Measurements from ENCODE around the gene RGS6. TPM values are rescaled to one million over a fixed set of nuclear protein-coding genes. Genes with fewer than 3 reads are reported as not detected.

The RGS6 gene
- total RNA-seq, 1 donor from 2014 or later = 0.34 TPM

DNA sequence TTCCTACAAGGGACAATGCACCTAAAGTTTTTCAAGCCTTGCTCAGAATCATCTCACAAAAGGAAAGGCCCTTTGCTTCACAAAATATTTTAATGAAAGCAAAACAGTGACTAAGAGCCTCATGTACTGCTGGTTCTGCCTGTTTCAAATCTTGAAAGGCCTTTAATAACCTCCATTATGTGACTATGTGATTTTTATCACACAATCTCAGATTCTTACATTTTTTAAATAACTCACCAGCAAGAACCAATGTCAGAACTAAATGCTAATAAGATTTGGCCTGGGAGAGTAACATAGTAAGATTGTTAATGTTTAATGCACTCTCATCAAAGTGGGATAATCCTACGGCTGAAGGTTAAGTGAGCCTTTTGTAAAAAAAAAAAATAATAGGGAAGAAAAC lies 378.9 kb downstream of the RGS6 start:
- Mint-ChIP-seq H3K4me1 (ENCODE audit: low read depth, unreplicated experiment) (peaks cover 7% of the 10 kb centered on the region), H3K27me3 (ENCODE audit: low read depth, unreplicated experiment) (peaks cover 3% of the 10 kb centered on the region), H3K36me3 (ENCODE audit: low read depth, unreplicated experiment) (no peaks in the 10 kb centered on the region), H3K27ac (ENCODE audit: unreplicated experiment) (no peak overlapping the region), H3K4me3 (ENCODE audit: unreplicated experiment) (no peak overlapping the region), H3K9me3 (ENCODE audit: unreplicated experiment) (peaks cover 2% of the 10 kb centered on the region)
- no peaks in the 10 kb centered on the region for H3K9me3 ChIP-seq (ENCODE audit: insufficient read depth, low read depth, low read length)
- TF ChIP-seq EZH2 (IDR thresholded peaks at IDR 0.05; ENCODE audit: insufficient read depth, low read length) = no peak
- no peaks in the 10 kb centered on the region for H4K20me1 ChIP-seq (ENCODE audit: insufficient read depth, low read length)
- DNase-seq (ENCODE audit: low read depth) (no peak), FAIRE-seq (no peak)
- H3K4me2 ChIP-seq (ENCODE audit: low read length) = no peak overlapping the region
- H2AFZ ChIP-seq (ENCODE audit: low read depth, low read length) = no peak overlapping the region
- H3K36me3 ChIP-seq (ENCODE audit: insufficient read depth, low read length) = no peaks in the 10 kb centered on the region
- no peak overlapping the region for H3K9ac ChIP-seq (ENCODE audit: low read length)
- no peaks in the 10 kb centered on the region for H3K79me2 ChIP-seq (ENCODE audit: insufficient read depth, low read length)
- H3K27ac ChIP-seq (ENCODE audit: low read depth, low read length) = no peak overlapping the region
- H3K4me3 ChIP-seq (ENCODE audit: insufficient read depth, low read depth, low read length) = no peak overlapping the region
- H3K4me1 ChIP-seq (ENCODE audit: insufficient read depth, low read length) = no peaks in the 10 kb centered on the region
- H3K27me3 ChIP-seq (ENCODE audit: insufficient read depth, low read length) = no peaks in the 10 kb centered on the region

DNA sequence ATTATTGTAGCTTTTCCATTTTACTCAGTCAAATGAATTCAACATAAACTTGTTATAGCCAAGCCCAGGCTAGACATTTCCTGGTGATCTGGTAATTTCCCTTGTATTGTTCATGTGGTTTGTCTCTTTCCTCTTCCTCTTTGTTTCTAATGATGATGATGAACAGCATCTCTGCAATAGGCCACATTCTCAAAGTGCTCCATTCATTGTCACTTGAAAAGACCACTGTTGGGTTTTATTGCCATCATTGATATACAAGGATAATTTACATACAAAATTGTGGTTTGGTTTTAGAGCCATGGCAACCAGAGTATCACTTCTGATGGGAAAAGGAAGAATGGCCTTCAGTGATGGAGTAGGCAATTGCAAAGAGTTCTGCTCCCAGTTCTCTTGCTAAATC lies 379.3 kb downstream of the RGS6 start:
- Histone ChIP-seq H3K79me2 (ENCODE audit: insufficient read depth, low read length) (no peaks in the 10 kb centered on the region), H3K27ac (ENCODE audit: low read depth, low read length) (no peak overlapping the region), H3K4me1 (ENCODE audit: insufficient read depth, low read length) (no peaks in the 10 kb centered on the region), H4K20me1 (ENCODE audit: insufficient read depth, low read length) (no peaks in the 10 kb centered on the region), H3K27me3 (ENCODE audit: insufficient read depth, low read length) (no peaks in the 10 kb centered on the region), H3K36me3 (ENCODE audit: insufficient read depth, low read length) (no peaks in the 10 kb centered on the region), H3K9ac (ENCODE audit: low read length) (no peak overlapping the region), H3K9me3 (ENCODE audit: insufficient read depth, low read depth, low read length) (no peaks in the 10 kb centered on the region), H3K4me3 (ENCODE audit: insufficient read depth, low read depth, low read length) (no peak overlapping the region), H3K4me2 (ENCODE audit: low read length) (no peak overlapping the region), H2AFZ (ENCODE audit: low read depth, low read length) (no peak overlapping the region)
- Mint-ChIP-seq H3K4me1 (ENCODE audit: low read depth, unreplicated experiment) (peaks cover 7% of the 10 kb centered on the region), H3K27ac (ENCODE audit: unreplicated experiment) (no peak overlapping the region), H3K27me3 (ENCODE audit: low read depth, unreplicated experiment) (peaks cover 3% of the 10 kb centered on the region), H3K36me3 (ENCODE audit: low read depth, unreplicated experiment) (no peaks in the 10 kb centered on the region), H3K4me3 (ENCODE audit: unreplicated experiment) (no peak overlapping the region), H3K9me3 (ENCODE audit: unreplicated experiment) (no peaks in the 10 kb centered on the region)
- no peak for FAIRE-seq
- DNase-seq (ENCODE audit: low read depth) = no peak
- no peak for TF ChIP-seq EZH2 (IDR thresholded peaks at IDR 0.05; ENCODE audit: insufficient read depth, low read length)
- TF ChIP-seq, protein P1, sequence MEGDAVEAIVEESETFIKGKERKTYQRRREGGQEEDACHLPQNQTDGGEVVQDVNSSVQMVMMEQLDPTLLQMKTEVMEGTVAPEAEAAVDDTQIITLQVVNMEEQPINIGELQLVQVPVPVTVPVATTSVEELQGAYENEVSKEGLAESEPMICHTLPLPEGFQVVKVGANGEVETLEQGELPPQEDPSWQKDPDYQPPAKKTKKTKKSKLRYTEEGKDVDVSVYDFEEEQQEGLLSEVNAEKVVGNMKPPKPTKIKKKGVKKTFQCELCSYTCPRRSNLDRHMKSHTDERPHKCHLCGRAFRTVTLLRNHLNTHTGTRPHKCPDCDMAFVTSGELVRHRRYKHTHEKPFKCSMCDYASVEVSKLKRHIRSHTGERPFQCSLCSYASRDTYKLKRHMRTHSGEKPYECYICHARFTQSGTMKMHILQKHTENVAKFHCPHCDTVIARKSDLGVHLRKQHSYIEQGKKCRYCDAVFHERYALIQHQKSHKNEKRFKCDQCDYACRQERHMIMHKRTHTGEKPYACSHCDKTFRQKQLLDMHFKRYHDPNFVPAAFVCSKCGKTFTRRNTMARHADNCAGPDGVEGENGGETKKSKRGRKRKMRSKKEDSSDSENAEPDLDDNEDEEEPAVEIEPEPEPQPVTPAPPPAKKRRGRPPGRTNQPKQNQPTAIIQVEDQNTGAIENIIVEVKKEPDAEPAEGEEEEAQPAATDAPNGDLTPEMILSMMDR (IDR thresholded peaks at IDR 0.05; ENCODE audit: insufficient read depth, low read depth, low read length) = no peak

DNA sequence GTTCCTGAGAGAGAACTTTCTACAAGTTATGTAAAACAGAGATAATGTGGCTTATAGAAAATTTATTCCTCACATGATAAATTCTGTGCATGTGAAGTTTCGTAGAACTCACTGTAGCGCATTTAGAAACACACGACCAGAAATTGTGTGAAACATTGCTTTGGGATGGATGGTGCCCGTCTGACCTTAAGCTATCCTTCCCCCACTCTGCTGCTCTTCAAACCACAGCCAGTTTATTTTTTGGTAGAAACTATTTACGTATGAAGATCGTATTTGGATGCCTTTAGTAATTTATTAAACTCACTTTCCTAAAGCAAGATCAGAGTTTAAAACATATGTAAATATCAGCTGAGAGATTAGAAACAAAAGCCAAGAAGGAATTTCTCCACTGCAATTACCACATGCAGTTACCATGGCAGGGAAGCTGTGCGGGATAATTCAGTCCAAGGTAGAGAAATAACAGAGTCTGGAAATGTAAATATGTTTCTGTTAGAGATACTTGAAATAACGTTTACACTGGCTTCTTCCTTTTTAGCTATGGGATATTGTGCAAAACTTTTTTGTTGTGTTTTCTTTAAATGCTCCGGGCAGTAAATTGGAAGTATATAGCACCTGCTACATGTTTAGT lies 382.7 kb downstream of the RGS6 start:
- no peak overlapping the region for H2AFZ ChIP-seq (ENCODE audit: low read depth, low read length)
- no peaks in the 10 kb centered on the region for H3K36me3 ChIP-seq (ENCODE audit: insufficient read depth, low read length)
- no peak overlapping the region for H3K4me2 ChIP-seq (ENCODE audit: low read length)
- TF ChIP-seq, protein P1 (IDR thresholded peaks at IDR 0.05; ENCODE audit: insufficient read depth, low read depth, low read length) = no peak
- no peak for TF ChIP-seq EZH2 (IDR thresholded peaks at IDR 0.05; ENCODE audit: insufficient read depth, low read length)
- H3K4me3 ChIP-seq (ENCODE audit: insufficient read depth, low read depth, low read length) = no peak overlapping the region
- FAIRE-seq (no peak), DNase-seq (ENCODE audit: low read depth) (no peak)
- Mint-ChIP-seq H3K9me3 (ENCODE audit: unreplicated experiment) (no peaks in the 10 kb centered on the region), H3K4me3 (ENCODE audit: unreplicated experiment) (no peak overlapping the region), H3K4me1 (ENCODE audit: low read depth, unreplicated experiment) (peaks cover 4% of the 10 kb centered on the region), H3K27ac (ENCODE audit: unreplicated experiment) (no peak overlapping the region), H3K36me3 (ENCODE audit: low read depth, unreplicated experiment) (no peaks in the 10 kb centered on the region), H3K27me3 (ENCODE audit: low read depth, unreplicated experiment) (peaks cover 3% of the 10 kb centered on the region)
- no peaks in the 10 kb centered on the region for H4K20me1 ChIP-seq (ENCODE audit: insufficient read depth, low read length)
- H3K9ac ChIP-seq (ENCODE audit: low read length) = no peak overlapping the region
- no peaks in the 10 kb centered on the region for H3K79me2 ChIP-seq (ENCODE audit: insufficient read depth, low read length)
- no peaks in the 10 kb centered on the region for H3K27me3 ChIP-seq (ENCODE audit: insufficient read depth, low read length)
- no peaks in the 10 kb centered on the region for H3K9me3 ChIP-seq (ENCODE audit: insufficient read depth, low read depth, low read length)
- H3K27ac ChIP-seq (ENCODE audit: low read depth, low read length) = no peak overlapping the region
- H3K4me1 ChIP-seq (ENCODE audit: insufficient read depth, low read length) = no peaks in the 10 kb centered on the region

Measured in astrocyte (in vitro differentiated cells and primary cell).